Anterior cingulate cortex (tissue), 58 donors: Measurements from ENCODE around the gene MXI1.

Experiments
- DNase-seq, 58 donors: peaks; one replicate each; lab custom pipeline; 2025; lab: John Stamatoyannopoulos, UW

MXI1 gene

DNA sequence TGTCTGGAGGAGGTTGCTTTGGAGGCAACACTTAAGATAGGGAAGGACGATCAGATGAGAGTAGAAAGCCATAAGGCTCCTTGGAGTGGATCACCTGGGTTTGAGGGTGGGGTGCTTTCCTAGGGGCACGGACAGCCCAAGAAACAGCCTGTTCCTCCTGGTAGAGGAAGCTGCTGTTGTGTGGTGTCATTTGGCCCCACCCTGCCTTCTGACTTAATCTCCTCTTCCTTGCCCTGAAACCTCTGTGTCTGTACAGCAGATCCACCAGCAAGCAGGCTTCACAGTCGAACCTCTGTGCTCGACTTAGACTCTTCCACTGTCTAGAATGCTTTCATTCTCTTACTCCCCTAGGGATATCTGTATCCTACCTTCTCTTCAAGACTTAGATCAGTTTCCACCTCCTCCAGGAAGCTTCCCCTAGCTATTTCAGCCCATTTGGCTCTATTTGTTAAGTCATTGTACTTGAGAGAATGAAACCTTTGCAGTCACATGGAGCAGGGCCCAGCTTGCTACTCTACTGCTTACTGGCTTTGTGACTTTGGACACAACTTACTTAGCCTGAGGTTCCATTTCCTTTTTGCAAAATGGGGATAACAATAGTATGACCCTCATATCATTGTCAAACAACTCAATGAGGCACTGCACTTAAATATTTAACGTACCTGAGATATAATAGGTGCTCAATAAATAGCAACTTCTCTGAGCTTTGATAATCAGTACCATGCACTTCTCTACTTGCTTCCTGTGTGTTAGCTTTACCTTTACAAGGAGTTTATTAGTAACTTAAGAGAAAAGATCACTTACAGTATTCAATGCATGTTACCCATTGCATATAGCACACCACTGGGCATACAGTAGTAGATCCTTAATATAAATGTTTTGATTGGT, 5.0 kb downstream of the MXI1 start:
- no peak for DNase-seq

DNA sequence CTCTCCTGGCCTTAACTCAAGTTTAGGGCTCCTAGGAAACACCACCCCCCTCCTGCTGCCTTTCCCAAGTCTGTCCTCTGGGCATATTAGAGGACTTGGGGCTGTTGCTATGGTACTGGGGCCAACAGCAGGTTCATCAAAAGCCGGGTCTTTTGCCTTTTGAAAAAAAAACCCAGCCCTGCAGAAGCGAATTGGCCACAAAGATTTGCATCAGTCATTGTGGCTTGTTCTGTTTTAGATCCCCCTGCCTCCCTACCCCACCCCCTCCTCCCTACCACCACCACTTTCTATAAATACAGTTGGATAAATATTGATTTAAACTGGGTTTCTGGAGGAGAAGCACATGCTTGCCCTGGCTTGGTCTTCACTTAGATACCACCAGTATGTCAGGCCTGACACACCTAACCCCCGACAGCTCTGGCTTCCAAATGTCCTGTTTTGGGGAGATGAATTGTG, 7.0 kb downstream of the MXI1 start:
- peak in 19 of 58 donors; percentile 15 to 71 (median 42) for DNase-seq

- DNase-seq, result no peak
Observed at GRCh38 chr10:110215286-110216170, 8.1 kb downstream of the MXI1 start.

- DNase-seq, result no peak
Observed at GRCh38 chr10:110216240-110216639, 8.8 kb downstream of the MXI1 start.

GRCh38 chr10:110216942-110217661, 9.7 kb downstream of the MXI1 start:
- no peak for DNase-seq

GRCh38 chr10:110217662-110218008, 10.2 kb downstream of the MXI1 start:
- no peak for DNase-seq

- no peak for DNase-seq
Observed at GRCh38 chr10:110218632-110219031, 11.2 kb downstream of the MXI1 start.

DNA sequence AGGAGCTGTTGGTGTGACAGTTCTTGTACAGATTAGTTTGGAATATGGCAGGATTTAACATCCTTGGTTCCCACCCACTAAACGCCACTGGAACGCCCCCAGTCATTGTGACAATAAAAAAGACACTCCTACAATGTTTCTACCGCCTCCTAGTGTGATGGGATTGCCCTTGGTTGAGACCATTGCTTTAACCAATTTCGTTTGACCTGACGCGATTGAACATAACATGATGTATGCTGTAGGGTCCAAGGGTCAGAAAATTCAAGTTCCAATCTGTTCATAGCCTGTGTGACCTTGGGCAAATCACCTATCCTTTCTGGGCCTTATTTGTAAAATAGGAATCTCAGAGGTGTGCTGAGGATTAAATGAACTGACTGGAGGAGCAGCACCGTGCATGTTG, 12.5 kb downstream of the MXI1 start:
- DNase-seq, result no peak

- peak in 37 of 58 donors; percentile 5 to 73 (median 40) for DNase-seq
Observed at GRCh38 chr10:110220398-110220797, 13.0 kb downstream of the MXI1 start.

DNA sequence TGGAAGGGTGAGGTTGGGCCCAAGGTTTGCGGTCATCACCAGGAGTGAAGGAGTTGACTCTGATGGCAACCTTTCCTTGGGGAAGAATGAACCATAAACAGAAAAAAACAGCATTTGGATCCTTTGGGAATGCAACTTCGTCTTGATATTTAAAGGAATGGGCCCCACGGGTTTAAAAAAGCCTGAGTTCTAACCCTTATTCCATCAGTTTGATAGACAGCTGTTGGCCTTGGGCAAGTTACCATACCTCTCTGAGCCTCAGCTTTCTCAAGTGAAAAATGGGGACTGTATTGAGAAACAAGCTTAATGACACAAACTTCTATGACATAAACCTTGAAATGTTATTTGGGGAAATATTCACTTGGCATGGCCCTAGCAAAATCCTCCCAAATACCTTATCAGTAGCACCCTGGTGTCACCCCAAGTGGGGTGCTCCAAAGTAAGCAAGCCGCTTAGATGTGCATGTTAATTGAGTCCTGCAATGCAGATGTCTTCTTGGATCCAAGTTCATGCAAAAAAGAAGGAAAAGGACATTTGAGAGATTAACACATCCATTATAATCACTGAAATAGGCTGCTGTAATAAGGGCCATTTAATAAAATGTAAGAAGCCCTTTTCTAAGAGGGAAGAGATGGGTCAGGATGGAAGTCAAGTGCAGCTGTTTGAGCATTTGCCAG, 13.8 kb downstream of the MXI1 start:
- no peak for DNase-seq

- peak in 54 of 58 donors; percentile 23 to 89 (median 69) for DNase-seq
Observed at GRCh38 chr10:110221721-110222261, 14.4 kb downstream of the MXI1 start.

- DNase-seq, result no peak
Observed at GRCh38 chr10:110222641-110223297, 15.4 kb downstream of the MXI1 start.

- no peak for DNase-seq
Observed at GRCh38 chr10:110223298-110223925, 16.0 kb downstream of the MXI1 start.

GRCh38 chr10:110224992-110225391, 17.6 kb downstream of the MXI1 start:
- no peak for DNase-seq

DNA sequence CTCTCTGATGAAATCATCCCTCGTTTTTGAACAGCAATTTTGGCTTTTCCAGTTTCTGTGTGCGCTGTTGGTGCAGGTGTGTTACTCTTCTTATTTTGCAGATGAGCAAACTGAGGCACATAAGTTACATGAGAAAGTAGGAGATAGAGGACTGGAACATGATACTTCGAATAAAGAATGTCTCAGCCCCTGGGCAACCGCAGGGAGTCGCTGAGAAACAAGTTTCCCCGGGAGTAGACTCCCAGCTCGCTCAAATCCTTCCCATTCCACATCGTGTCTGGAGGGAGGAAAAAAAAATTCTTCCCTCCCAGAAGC, 18.0 kb downstream of the MXI1 start:
- no peak for DNase-seq

- peak; percentile 49 to 97 (median 90) for DNase-seq
Observed at GRCh38 chr10:110225756-110226542, 18.5 kb downstream of the MXI1 start.

GRCh38 chr10:110226543-110226925, 19.1 kb downstream of the MXI1 start:
- peak in 56 of 58 donors; percentile 52 to 97 (median 88) for DNase-seq
